ENCODE data around the gene GRID1.
"Not testable (repeated sequence)": the region's sequence is repeated elsewhere in the genome, so short reads cannot be mapped to it uniquely, and the experiment has no call there.

Gene GRID1

GRCh38 chr10:85929993-85930392 lies 436.6 kb downstream of the GRID1 start:
- not testable (repeated sequence) for H3K36me3 ChIP-seq (ENCODE audit: control insufficient read depth in 1 of 2, insufficient read depth in 2 of 2, low read depth in 1 of 2, low read length in 2 of 2); H3K79me1 ChIP-seq (replicated peaks; ENCODE audit: low read length, poor library complexity, severe bottlenecking); DNase-seq; H3K14ac ChIP-seq (ENCODE audit: low read length in 2 of 2); H3K18ac ChIP-seq (ENCODE audit: low read depth in 1 of 2, low read length in 2 of 2); H3K23ac ChIP-seq (ENCODE audit: low read length in 2 of 2); H3K27me3 ChIP-seq (ENCODE audit: control insufficient read depth in 1 of 2, insufficient read depth in 1 of 2, low read length in 2 of 2); H3K4me3 ChIP-seq (ENCODE audit: insufficient read depth in 1 of 2, low read depth in 1 of 2, low read length in 2 of 2); H3K27ac ChIP-seq (ENCODE audit: low read length, poor library complexity, severe bottlenecking); H3K4ac ChIP-seq (ENCODE audit: low read depth in 1 of 2, low read length in 2 of 2); H2AFZ ChIP-seq (ENCODE audit: low read depth, low read length); H4K91ac ChIP-seq (ENCODE audit: low read length); H2BK5ac ChIP-seq (ENCODE audit: low read depth, low read length, poor library complexity, severe bottlenecking); H4K8ac ChIP-seq (ENCODE audit: low read length); H2AK5ac ChIP-seq (ENCODE audit: low read length, severe bottlenecking); H3K4me1 ChIP-seq (ENCODE audit: control insufficient read depth, insufficient read depth, low read depth, low read length); H3K9ac ChIP-seq (ENCODE audit: low read length); H2BK15ac ChIP-seq (ENCODE audit: low read depth, poor library complexity, severe bottlenecking); H3K9me3 ChIP-seq (ENCODE audit: control insufficient read depth, low read length); H2BK120ac ChIP-seq (ENCODE audit: low read depth, low read length); H2BK12ac ChIP-seq (ENCODE audit: low read length in 2 of 2); H3K4me2 ChIP-seq (ENCODE audit: low read length, poor library complexity, severe bottlenecking)
- 100% methylated on average over 2 of the region's 7 CpGs for WGBS

- H2BK15ac ChIP-seq (ENCODE audit: low read depth, poor library complexity, severe bottlenecking), result no peak overlapping the region
- no peak overlapping the region for H2BK120ac ChIP-seq (ENCODE audit: low read depth, low read length)
- H3K18ac ChIP-seq (ENCODE audit: low read depth in 1 of 2, low read length in 2 of 2), result no peak overlapping the region
- H3K23ac ChIP-seq (ENCODE audit: low read length in 2 of 2), result no peak overlapping the region
- no peaks in the 10 kb centered on the region for H3K36me3 ChIP-seq (ENCODE audit: control insufficient read depth in 1 of 2, insufficient read depth in 2 of 2, low read depth in 1 of 2, low read length in 2 of 2)
- H3K27ac ChIP-seq (ENCODE audit: low read length, poor library complexity, severe bottlenecking), result no peak overlapping the region
- H2BK5ac ChIP-seq (ENCODE audit: low read depth, low read length, poor library complexity, severe bottlenecking), result no peak overlapping the region
- H3K79me1 ChIP-seq (replicated peaks; ENCODE audit: low read length, poor library complexity, severe bottlenecking), result no peaks in the 10 kb centered on the region
- no peak overlapping the region for H2AK5ac ChIP-seq (ENCODE audit: low read length, severe bottlenecking)
- H3K4me1 ChIP-seq (ENCODE audit: control insufficient read depth, insufficient read depth, low read depth, low read length), result no peaks in the 10 kb centered on the region
- no peak for DNase-seq
- no peak overlapping the region for H3K4ac ChIP-seq (ENCODE audit: low read depth in 1 of 2, low read length in 2 of 2)
- no peak overlapping the region for H3K9ac ChIP-seq (ENCODE audit: low read length)
- H4K8ac ChIP-seq (ENCODE audit: low read length), result no peak overlapping the region
- H2AFZ ChIP-seq (ENCODE audit: low read depth, low read length), result no peak overlapping the region
- H3K14ac ChIP-seq (ENCODE audit: low read length in 2 of 2), result no peak overlapping the region
- 73% methylated on average over 4 of the region's 9 CpGs for WGBS
- H3K9me3 ChIP-seq (ENCODE audit: control insufficient read depth, low read length), result no peaks in the 10 kb centered on the region
- no peak overlapping the region for H4K91ac ChIP-seq (ENCODE audit: low read length)
- H2BK12ac ChIP-seq (ENCODE audit: low read length in 2 of 2), result no peak overlapping the region
- H3K4me3 ChIP-seq (ENCODE audit: insufficient read depth in 1 of 2, low read depth in 1 of 2, low read length in 2 of 2), result no peak overlapping the region
- no peak overlapping the region for H3K4me2 ChIP-seq (ENCODE audit: low read length, poor library complexity, severe bottlenecking)
- H3K27me3 ChIP-seq (ENCODE audit: control insufficient read depth in 1 of 2, insufficient read depth in 1 of 2, low read length in 2 of 2), result no peaks in the 10 kb centered on the region
These were observed 438.5 kb downstream of the GRID1 start for GRCh38 chr10:85927952-85928665.

GRCh38 chr10:85926986-85927385 lies 439.6 kb downstream of the GRID1 start:
- H3K9ac ChIP-seq (ENCODE audit: low read length), result no peak overlapping the region

GRCh38 chr10:85926136-85926535 lies 440.5 kb downstream of the GRID1 start:
- Histone ChIP-seq H2BK120ac (ENCODE audit: low read depth, low read length) (no peak overlapping the region), H3K18ac (ENCODE audit: low read depth in 1 of 2, low read length in 2 of 2) (no peak overlapping the region), H4K8ac (ENCODE audit: low read length) (no peak overlapping the region), H3K23ac (ENCODE audit: low read length in 2 of 2) (no peak overlapping the region), H3K9me3 (ENCODE audit: control insufficient read depth, low read length) (no peaks in the 10 kb centered on the region), H3K4me2 (ENCODE audit: low read length, poor library complexity, severe bottlenecking) (no peak overlapping the region), H3K4me3 (ENCODE audit: insufficient read depth in 1 of 2, low read depth in 1 of 2, low read length in 2 of 2) (no peak overlapping the region), H3K9ac (ENCODE audit: low read length) (no peak overlapping the region), H2BK15ac (ENCODE audit: low read depth, poor library complexity, severe bottlenecking) (no peak overlapping the region), H3K27me3 (ENCODE audit: control insufficient read depth in 1 of 2, insufficient read depth in 1 of 2, low read length in 2 of 2) (no peaks in the 10 kb centered on the region), H3K79me1 (replicated peaks; ENCODE audit: low read length, poor library complexity, severe bottlenecking) (no peaks in the 10 kb centered on the region), H3K4ac (ENCODE audit: low read depth in 1 of 2, low read length in 2 of 2) (no peak overlapping the region), H2AFZ (ENCODE audit: low read depth, low read length) (no peak overlapping the region), H3K27ac (ENCODE audit: low read length, poor library complexity, severe bottlenecking) (no peak overlapping the region), H2BK12ac (ENCODE audit: low read length in 2 of 2) (no peak overlapping the region), H3K14ac (ENCODE audit: low read length in 2 of 2) (no peak overlapping the region), H2AK5ac (ENCODE audit: low read length, severe bottlenecking) (no peak overlapping the region), H3K36me3 (ENCODE audit: control insufficient read depth in 1 of 2, insufficient read depth in 2 of 2, low read depth in 1 of 2, low read length in 2 of 2) (no peaks in the 10 kb centered on the region), H2BK5ac (ENCODE audit: low read depth, low read length, poor library complexity, severe bottlenecking) (no peak overlapping the region), H3K4me1 (ENCODE audit: control insufficient read depth, insufficient read depth, low read depth, low read length) (no peaks in the 10 kb centered on the region), H4K91ac (ENCODE audit: low read length) (no peak overlapping the region)
- no peak for DNase-seq
- WGBS, result 67% methylated on average over 4 of the region's 5 CpGs

More at GRCh38 chr10:85926986-85927385, 439.6 kb downstream of the GRID1 start:
- H2BK5ac ChIP-seq (ENCODE audit: low read depth, low read length, poor library complexity, severe bottlenecking), result no peak overlapping the region
- WGBS, result 56% methylated on average over 3 of the region's 3 CpGs
- no peak overlapping the region for H3K18ac ChIP-seq (ENCODE audit: low read depth in 1 of 2, low read length in 2 of 2)
- H2BK120ac ChIP-seq (ENCODE audit: low read depth, low read length), result no peak overlapping the region
- no peak for DNase-seq
- H3K27me3 ChIP-seq (ENCODE audit: control insufficient read depth in 1 of 2, insufficient read depth in 1 of 2, low read length in 2 of 2), result no peaks in the 10 kb centered on the region
- H3K36me3 ChIP-seq (ENCODE audit: control insufficient read depth in 1 of 2, insufficient read depth in 2 of 2, low read depth in 1 of 2, low read length in 2 of 2), result no peaks in the 10 kb centered on the region
- H3K4me1 ChIP-seq (ENCODE audit: control insufficient read depth, insufficient read depth, low read depth, low read length), result no peaks in the 10 kb centered on the region
- H3K23ac ChIP-seq (ENCODE audit: low read length in 2 of 2), result no peak overlapping the region
- H3K9me3 ChIP-seq (ENCODE audit: control insufficient read depth, low read length), result no peaks in the 10 kb centered on the region
- H2AFZ ChIP-seq (ENCODE audit: low read depth, low read length), result no peak overlapping the region
- no peak overlapping the region for H4K8ac ChIP-seq (ENCODE audit: low read length)
- H3K27ac ChIP-seq (ENCODE audit: low read length, poor library complexity, severe bottlenecking), result no peak overlapping the region
- no peak overlapping the region for H2BK12ac ChIP-seq (ENCODE audit: low read length in 2 of 2)
- no peak overlapping the region for H3K4me2 ChIP-seq (ENCODE audit: low read length, poor library complexity, severe bottlenecking)
- no peak overlapping the region for H3K14ac ChIP-seq (ENCODE audit: low read length in 2 of 2)
- no peak overlapping the region for H4K91ac ChIP-seq (ENCODE audit: low read length)
- H2AK5ac ChIP-seq (ENCODE audit: low read length, severe bottlenecking), result no peak overlapping the region
- no peak overlapping the region for H3K4ac ChIP-seq (ENCODE audit: low read depth in 1 of 2, low read length in 2 of 2)
- H3K4me3 ChIP-seq (ENCODE audit: insufficient read depth in 1 of 2, low read depth in 1 of 2, low read length in 2 of 2), result no peak overlapping the region
- H3K79me1 ChIP-seq (replicated peaks; ENCODE audit: low read length, poor library complexity, severe bottlenecking), result no peaks in the 10 kb centered on the region
- H2BK15ac ChIP-seq (ENCODE audit: low read depth, poor library complexity, severe bottlenecking), result no peak overlapping the region

All from mesenchymal stem cell (in vitro differentiated cells and primary cell).